NCI-H226 (cell line): ENCODE data around the gene MSH3.
"Not testable (repeated sequence)": the region's sequence is repeated elsewhere in the genome, so short reads cannot be mapped to it uniquely, and the experiment has no call there.

Experiments used
- DNase-seq: peaks from one replicate; pipeline ENCODE4 v3.0.0-alpha.2; 2015

The MSH3 gene

DNA sequence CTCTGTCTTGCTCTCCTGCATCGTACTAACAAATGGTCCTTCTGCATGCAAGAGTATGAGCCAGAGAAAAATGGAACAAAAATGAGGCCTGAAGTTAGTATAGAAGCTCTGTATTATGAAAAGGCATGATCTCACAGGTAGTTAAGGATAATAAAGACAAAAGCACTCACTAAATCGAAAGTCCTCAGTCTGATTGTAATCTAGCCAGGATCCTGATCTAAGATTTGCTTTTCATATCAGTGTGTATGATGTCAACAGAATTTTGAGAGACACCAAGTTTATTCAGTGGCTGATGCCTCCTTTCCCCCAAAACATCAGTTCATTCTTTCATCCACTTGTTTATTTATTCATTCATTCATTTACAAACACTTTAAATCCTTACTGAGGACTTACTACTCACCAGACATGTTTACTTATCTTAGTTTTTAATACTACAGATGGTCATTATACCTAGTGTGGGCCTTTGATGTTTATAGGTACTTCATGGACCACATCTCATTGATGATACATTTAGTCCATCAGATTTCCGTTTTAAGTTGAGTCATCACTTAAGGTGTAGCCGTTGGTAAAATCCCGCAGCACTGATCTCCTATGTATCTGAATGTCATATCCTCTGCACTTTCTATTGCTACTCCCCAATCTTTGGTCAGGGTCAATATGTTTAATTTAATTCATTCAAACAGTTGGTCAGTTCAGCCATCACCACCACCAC, 105.6 kb downstream of the MSH3 start:
- DNase-seq, result no peak

DNA sequence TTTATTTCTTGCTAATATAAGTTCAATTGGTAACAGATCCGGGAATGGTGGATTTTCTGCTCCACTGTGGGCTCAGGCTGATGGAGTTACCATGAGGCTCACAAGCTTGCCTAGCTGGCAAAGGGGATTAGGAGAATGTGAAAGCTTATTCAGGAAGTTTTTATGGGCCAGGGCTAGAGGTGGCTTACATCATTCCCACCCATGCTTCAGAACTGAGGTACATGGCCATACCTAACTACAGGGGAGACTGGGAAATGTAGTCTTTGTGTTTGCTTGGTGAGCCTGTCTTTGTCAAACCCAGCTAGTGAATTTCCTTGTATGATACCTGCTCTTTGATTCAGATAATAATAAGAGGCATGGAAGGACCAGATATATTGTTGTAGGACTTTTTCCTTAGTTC, 106.2 kb downstream of the MSH3 start:
- no peak for DNase-seq

DNA sequence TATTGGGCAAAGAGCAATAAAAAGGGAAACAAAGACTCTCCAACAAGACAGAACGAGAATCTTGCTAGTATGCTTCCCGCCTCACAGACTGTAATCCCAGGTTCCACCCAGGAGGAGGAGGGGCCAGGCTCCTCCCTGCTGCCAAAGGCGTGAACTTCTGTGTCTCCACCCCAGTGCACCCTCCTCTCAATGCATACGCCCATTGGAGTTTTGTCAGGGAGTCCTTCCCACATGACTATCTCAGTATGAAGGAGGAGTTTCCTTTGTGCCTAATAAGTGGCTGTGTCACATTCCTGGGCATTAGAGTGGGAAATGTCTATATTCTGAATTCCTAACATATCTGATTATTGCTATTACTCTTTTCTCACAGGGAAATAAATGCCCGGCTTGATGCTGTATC, 106.7 kb downstream of the MSH3 start:
- DNase-seq, result peak; percentile 20

DNA sequence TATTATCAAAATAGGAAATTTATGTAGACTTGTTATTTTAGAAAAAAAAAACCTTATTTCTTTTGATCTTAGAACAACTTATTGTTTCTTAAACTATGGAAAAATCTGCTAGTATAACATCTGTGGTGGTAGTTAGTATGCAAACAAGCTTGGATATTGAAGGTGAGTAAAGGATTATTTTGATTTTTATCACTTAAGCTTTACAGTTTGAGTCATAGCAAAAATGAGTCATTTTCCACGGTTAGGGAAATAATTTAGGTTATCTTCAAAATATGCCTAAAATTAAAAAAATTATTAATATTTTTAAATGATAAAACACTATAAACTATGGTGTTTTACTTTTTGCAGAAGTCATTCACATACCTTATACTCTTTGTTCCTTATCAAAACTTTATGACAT, 107.5 kb downstream of the MSH3 start:
- no peak for DNase-seq

DNA sequence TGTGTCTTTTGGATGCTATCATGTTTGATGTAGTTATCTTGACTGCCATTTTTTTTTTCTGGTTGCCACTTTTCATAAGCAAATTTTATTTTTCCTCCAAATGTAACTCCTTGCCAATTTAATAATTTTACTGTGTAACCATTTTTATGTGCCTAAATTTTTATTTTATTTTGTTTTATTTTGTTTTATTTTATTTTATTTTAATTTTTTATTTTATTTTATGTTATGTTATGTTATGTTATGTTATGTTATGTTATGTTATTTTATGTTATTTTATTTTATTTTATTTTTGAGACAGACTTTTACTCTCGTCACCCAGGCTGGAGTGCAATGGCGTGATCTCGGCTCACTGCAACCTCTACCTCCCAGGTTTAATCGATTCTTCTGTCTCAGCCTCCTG, 108.1 kb downstream of the MSH3 start:
- DNase-seq, result no peak

DNA sequence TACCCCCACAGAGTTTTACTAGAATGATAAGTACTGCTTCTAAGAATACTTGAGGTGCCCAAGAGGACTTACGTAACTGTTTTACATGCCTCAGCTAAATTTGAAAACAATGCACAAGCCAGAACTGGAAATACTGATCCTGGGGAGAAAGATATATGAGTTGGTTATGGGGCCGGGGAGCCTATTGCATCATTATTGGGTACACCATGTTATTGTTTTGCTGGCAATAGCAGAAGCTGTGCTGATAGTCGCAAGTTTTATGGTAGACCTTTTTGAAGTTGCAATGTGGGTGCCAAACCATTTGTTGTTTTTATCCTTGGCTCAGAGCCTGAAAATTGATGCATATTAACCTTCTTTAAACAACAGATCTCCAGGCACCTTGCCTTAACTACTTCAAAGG, 108.8 kb downstream of the MSH3 start:
- DNase-seq, result no peak

DNA sequence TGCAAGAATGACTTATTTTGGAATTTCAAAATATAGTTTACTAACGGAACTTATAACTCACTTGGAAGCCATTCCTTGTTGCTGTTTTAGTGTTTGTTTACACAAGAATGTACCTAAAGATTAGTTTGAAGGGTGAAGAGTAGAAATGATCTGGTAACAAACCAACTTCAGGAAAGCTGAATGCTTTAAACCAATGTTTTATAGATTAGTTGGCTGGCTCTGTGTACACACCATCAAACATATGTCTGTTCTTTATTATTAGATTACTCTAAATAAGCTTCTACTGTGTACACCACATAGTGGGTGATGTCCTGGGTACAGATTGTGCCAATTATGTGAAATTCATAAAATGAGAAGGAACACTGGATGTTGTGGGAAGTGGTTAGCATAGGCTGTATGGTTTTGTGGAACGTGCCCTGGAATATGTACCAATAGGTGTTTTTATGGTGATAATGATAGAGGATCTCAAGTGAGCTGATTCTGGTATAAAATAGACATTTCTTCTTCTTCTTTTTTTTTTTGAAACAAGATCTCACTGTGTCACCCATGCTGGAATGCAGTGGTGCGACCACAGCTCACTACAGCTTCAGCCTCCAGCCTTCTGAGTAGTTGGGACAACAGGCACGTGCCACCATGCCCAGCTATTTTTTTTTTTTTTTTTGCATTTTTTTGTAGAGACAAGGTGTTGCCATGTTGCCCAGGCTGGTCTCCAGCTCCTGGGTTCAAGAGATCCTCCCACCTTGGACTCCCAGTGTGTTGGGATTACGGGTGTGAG, 109.6 kb downstream of the MSH3 start:
- no peak for DNase-seq

DNA sequence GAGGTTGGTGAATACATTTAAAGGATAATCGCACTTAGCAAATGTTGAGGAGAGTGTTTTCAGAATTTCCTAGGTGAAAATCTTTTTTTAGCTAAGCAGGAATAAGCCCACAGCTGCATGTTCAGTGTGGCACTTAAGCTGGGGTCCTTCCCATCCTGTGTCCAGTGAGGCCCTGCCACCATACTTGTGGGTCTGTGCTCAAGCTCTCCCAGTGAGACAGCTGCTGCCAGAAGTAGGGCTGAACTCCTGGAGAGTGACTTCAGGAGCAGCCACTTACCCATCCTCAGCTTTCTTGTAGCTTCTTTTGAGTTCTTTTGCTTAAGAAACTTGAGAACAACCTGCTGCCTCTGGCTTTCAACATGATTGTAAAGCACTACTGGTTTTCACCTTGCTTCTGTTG, 110.3 kb downstream of the MSH3 start:
- no peak for DNase-seq

DNA sequence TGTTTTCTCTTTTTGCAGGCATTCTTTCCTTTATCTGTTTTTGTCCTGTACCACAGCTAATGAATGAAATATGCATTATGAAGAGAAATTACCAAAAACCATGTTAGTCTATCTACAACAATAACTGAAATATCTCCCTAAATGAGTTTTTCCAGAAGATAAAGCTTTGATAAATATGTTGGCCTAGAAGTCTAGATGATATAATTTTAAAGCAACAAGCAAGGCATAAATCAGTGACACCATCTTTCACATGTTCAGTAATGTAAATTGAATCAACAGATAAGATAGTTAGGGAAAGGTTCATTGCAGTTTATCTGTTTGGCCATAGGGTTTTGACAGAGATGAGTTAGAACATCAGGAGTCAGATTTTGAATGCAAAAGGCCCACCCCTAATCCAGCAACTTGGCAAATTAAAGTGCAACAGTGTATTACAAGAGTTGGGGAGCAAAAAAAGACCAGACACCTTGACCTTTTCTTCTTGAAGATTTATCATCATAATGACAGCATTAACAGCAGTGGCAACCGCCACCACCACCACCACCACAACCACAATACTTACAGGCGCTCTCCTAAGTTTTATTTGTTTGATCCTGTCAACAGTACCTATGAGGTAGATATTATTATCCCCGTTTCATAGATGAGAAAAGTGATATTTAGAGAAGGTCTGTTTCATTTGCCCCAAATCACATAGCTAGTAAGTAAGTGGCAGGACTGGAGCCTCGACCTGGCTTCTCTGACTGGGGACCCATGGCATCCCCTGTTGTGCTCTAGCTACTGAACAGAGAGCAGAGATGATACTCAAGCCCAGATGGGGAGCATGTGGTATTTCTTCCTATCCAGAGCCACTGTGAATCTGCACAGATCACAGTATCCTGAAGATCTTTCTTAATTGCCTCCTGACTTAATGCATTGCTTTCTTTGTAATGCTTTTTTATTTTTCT, 123.2 kb downstream of the MSH3 start:
- DNase-seq, result no peak

DNA sequence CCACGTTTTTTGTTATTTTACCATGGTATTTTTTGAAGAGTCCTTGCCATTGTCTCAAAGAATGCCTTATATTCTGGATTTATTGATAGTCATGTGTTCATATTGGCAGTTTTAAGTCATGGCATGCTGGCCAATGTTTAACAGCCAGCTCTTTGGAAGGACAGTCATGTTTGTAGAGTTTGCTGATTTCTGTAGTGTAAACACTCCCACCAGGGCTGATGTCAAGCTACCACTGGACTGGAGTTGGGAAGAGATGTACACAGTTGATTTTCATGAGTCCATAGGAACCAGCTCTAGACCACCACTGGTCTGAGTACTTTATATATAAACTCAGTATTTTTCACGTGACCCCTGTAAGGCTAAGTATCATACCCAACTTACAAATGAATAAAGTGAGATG, 125.6 kb downstream of the MSH3 start:
- DNase-seq, result no peak

DNA sequence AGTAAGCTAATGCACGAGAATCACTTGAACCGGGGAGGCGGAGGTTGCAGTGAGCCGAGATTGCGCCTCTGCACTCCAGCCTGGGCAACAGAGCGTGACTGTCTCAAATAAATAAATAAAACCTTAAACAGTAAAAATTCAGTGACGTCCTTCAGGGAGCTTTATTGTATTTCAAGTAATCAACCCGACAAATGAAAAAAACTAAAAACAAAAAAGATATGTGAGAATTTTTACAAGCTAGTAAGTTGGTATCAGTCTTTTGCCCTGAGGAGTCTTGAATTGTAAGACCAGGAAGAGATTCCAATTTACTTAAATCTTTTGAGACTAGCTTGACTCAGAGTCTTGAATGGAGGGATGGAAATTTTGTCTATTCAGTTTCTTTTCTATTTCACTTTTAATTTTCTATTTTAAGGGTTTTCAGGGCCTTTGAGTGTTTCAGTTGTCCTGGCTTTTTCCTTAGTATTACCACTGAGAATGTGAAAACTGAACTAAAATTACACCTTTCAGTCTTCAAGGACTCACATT, 126.4 kb downstream of the MSH3 start:
- no peak for DNase-seq

DNA sequence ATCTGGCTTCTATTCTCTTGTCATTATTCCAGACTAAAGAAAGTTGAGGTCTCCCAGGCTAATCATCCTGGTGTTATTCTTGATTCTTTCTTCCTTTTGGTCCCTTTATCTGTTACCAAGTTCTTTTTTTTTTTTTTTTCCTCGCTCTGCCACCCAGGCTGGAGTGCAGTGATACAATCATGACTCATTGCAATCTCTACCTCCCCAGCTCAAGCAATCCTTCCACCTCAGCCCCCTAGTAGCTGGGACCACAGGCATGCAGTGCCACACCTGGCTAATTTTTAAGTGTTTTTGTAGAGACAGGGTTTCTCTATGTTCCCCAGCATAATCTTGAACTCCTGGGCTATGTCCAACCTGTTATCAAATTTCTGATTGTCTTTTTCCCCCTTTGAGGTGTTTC, 126.9 kb downstream of the MSH3 start:
- DNase-seq, result peak; percentile 60

DNA sequence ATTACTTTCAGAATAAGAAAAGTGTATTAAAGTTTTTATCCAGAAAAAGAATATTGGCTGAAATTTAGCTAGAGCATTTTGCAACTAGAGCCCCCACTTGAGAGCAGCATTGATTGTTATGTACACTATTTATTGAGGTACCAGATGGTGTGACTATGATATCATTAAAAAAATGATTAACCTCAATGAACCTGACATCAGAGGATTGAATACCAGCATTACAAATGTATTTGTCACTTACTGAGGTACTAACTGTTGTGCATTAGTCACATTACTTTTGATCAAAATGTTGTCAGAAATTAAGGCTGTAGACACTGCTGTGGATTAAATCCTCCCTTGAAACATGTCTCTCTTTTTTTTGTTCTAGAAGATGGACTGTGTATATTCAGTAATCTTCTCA, 128.2 kb downstream of the MSH3 start:
- DNase-seq, result no peak

DNA sequence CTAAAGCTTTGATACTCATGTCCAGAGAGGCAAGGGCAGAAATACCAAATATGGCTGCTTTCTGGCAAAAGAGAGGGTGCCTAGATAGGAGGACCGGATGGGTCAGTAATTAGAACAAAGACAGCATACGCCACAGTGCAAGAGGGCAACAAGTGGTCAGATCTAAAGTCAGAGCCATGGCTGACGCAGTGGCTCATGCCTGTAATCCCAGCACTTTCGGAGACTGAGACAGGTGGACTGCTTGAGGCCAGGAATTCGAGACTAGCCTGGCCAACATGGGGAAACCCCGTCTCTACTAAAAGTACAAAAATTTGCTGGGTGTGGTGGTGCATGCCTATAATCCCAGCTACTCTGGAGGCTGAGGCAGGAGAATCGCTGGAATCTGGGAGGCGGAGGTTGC, 129.3 kb downstream of the MSH3 start:
- DNase-seq, result not testable (repeated sequence)

DNA sequence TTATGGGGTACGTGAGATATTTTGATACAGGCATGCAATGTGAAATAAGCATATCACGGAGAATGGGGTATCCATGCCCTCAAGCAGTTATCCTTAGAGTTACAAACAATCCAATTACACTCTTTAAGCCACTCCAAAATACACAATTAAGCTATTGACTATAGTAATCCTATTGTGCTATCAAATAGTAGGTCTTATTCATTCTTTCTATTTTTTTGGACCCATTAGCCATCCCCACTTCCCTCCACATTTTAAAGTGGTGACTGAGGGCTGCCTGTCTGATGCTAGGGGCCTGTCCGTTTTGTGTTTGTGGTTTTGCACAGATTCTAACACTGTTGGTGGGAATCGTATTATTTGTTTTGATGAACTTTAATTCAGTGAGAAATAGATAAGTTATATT, 130.0 kb downstream of the MSH3 start:
- no peak for DNase-seq

DNA sequence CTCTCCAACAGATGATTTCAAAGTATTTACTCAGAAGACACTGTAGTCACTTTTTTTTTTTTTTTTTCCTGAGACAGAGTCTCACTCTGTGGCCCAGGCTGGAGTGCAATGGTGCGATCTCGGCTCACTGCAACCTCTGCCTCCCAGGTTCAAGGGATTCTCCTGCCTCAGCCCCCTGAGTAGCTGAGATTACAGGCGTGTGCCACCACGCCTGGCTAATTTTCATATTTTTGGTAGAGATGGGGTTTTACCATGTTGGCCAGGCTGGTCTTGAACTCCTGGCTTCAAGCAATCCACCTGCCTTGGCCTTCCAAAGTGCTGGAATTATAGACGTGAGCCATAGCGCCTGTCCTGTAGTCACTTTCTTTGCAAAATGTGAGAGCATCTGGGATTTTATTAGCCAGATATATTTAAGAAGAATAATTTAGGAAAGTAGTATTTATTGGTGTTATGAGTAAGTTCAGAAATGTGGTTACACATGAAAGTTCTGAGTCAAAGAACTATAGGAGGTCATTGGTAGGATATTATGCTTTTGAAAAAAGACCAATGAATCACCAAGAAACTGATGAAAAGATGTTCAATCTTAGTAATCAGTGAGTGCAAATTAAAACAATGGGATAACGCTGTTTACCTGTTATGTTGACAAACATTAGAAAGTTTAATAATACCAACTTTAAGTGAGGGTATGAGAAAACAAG, 135.0 kb downstream of the MSH3 start:
- not testable (repeated sequence) for DNase-seq

DNA sequence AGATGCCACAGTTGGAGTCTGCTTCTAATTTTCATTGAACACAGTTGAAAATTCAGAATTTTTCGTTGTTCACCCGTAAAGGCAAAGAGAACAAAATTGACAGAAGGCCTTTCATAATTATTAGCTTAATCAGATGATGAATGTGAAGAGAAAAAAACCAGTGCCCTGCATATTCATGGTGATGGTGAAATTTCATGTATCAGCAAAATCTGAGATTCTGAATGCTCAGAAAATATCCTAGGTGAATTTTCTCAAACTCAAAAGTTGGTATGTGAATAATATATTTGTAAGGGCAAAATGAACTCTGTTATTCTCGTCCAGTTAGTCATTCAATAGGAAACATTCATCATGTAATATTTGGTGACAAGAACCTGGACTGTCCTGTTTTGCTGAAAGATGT, 136.2 kb downstream of the MSH3 start:
- no peak for DNase-seq

DNA sequence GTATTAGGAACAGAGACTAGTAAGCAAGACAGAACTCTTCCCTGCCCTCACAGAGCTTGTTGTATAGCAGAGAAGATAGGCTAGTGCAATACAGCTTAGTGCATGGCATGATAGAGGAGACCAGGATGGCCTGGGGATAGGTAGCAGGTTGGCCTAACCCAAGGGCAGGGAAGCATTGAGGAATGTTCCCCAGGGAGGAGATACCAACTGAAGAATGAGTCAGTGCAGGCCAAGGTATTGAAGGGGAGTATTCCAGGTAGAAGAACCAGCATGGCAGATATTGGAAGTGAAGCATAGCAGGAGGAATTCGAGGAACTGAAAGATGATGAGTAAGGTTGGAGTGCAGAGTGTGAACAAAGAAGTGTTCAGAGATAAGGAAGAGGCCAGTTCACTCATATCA, 138.9 kb downstream of the MSH3 start:
- DNase-seq, result peak; percentile 60

DNA sequence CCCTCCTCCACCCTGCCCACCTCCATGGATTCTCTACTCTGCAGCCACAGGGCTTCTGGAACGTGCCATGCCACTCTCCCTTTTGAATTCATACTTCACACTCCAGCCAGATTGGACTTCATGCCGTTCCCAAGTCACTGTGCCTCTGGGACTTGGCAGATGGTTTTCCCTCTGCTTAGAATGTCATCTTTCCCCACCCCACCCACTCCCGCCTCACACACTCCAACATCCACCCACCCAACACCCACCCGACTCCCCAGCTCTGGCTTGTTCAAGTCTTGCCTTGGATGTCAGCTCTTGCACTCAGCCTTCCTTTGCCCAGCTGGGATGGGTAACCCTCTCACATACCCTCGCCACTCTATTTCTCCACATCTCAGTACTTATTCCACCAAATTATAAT, 142.4 kb downstream of the MSH3 start:
- no peak for DNase-seq

DNA sequence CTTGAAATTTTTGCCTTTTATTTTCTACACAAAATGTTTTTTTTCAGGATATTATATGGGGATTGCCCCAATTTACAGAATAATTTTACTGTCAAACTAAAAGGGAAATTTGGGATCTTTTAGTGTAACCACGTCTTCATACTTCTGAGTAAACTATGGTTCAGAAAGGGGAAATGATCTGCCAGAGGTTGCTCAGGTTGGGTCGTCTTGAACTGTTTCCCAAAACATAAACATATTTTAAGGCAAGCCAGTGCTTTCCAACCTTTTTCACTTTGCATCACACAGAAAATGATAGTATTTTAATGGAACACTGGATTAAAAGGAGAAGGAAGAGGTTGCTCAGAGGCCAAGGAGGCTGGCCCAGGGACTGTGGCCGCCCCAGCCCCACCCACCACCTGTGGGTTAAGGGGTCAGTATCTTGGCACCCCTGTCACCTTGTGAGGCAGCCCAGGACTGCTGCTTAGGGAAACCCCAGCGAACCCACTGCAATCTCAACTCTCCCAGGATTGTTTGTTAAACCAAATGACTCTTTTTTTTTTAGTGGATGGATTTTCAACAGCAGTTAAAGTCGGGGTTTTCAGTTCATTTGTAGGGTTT, 143.1 kb downstream of the MSH3 start:
- no peak for DNase-seq

DNA sequence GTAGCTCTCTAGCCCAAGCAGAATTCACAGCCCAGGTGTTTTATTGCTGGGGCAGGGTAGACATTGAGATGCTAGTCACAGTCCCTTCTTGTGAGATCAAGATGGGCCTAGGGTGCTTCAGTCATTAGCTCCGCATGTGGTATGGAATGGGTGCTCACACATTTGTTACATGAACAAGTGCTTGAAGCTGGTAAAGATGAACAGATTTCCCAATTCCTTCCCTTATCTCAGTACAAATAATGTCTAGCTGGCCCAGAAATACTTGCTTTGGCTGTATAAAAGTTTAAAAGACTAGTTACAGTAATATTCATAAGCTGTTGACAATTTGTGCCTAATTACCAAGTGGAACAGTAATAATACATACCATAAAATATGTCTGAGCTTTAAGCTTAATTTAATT, 143.7 kb downstream of the MSH3 start:
- DNase-seq, result no peak

DNA sequence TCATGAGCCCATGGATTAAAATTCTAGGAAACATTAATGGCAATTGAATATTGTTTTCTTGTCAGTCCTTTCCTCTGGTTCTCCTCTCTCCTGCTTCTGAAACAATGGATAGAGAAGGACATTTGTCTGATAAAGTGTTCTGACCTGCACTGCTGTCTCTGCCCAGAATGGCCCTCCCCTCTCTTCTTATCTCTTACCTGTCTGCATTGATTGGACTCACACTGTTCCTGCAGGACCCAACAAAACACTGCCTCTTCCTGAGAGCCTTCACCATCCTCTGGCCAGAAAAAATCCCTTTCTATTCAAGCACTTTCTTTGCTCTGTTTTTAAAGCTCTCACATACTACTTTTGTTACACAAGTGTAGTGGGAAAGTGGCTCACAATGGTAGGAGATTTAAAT, 144.2 kb downstream of the MSH3 start:
- no peak for DNase-seq
